Keratinocyte (primary cell): ENCODE data around the gene HLA-DMA. TPM values are rescaled to one million over a fixed set of nuclear protein-coding genes. Genes with fewer than 3 reads are reported as not detected.
A peak's percentile ranks its signal among the peaks of the same experiment; 100 is the strongest.

Experiments used
- DNase-seq: peaks from one replicate; pipeline ENCODE4 v3.0.0-alpha.2; 2011; ENCODE audit warnings: low read depth, missing footprints, low spot score
- FAIRE-seq: peaks from 2 replicates; lab custom pipeline; 2011; peaks lifted over from hg19 to GRCh38; lab: Jason Lieb, UNC
- H2AFZ ChIP-seq: 2 replicates; pipeline ENCODE4 v1.6.0; 2012; ENCODE audit warnings: low read length, control low read depth, inconsistent platforms; ENCODE audit not compliant: control insufficient read depth
- H3K27ac ChIP-seq: 2 replicates; pipeline ENCODE4 v1.5.1; 2011; ENCODE audit warnings: low read length; ENCODE audit not compliant: control insufficient read depth, insufficient read depth
- H3K27me3 ChIP-seq: 3 replicates; pipeline ENCODE4 v1.6.0; 2011; ENCODE audit warnings: low read length; ENCODE audit not compliant: control insufficient read depth, insufficient read depth; ENCODE audit errors: extremely low read depth
- H3K36me3 ChIP-seq, 2 experiments: 2 replicates in 1 of 2; 3 replicates in 1 of 2; pipeline ENCODE4 v1.5.1; 2011; ENCODE audit warnings: low read length in 2 of 2, mild to moderate bottlenecking in 1 of 2; ENCODE audit not compliant: control insufficient read depth in 2 of 2, insufficient read depth in 2 of 2; ENCODE audit errors: extremely low read depth in 1 of 2
- H3K4me1 ChIP-seq: 3 replicates; pipeline ENCODE4 v1.5.1; 2011; ENCODE audit warnings: low read length; ENCODE audit not compliant: control insufficient read depth, insufficient read depth; ENCODE audit errors: extremely low read depth
- H3K4me2 ChIP-seq: 3 replicates; pipeline ENCODE4 v1.6.0; 2011; ENCODE audit warnings: low read depth, low read length; ENCODE audit not compliant: control insufficient read depth, insufficient read depth; ENCODE audit errors: extremely low read depth
- H3K4me3 ChIP-seq, 3 experiments: fragments of 200-600 bp in 1 of 3; sonication (generic) in 1 of 3; 2 replicates in 2 of 3; 3 replicates in 1 of 3; pipeline ENCODE4 v1.5.1; 2011 to 2016; ENCODE audit warnings: low read length in 3 of 3, mild to moderate bottlenecking in 3 of 3, control low read depth in 2 of 3, inconsistent platforms in 1 of 3, low read depth in 1 of 3, mixed read lengths in 1 of 3, mixed run types in 1 of 3, moderate library complexity in 1 of 3; ENCODE audit not compliant: control insufficient read depth in 2 of 3, insufficient read depth in 2 of 3; ENCODE audit errors: extremely low read depth in 1 of 3
- H3K79me2 ChIP-seq: 2 replicates; pipeline ENCODE4 v1.6.0; 2012; ENCODE audit warnings: low read length; ENCODE audit not compliant: control insufficient read depth, insufficient read depth
- H3K9ac ChIP-seq: 3 replicates; pipeline ENCODE4 v1.6.0; 2011; ENCODE audit warnings: low read length; ENCODE audit not compliant: control insufficient read depth, insufficient read depth; ENCODE audit errors: extremely low read depth
- H3K9me1 ChIP-seq: 3 replicates; pipeline ENCODE4 v1.6.0; 2011; ENCODE audit warnings: low read length; ENCODE audit not compliant: control insufficient read depth, insufficient read depth; ENCODE audit errors: extremely low read depth
- H3K9me3 ChIP-seq: 2 replicates; pipeline ENCODE4 v1.5.1; 2012; ENCODE audit warnings: low read depth, low read length; ENCODE audit not compliant: control insufficient read depth
- H4K20me1 ChIP-seq: 3 replicates; pipeline ENCODE4 v1.6.0; 2011; ENCODE audit warnings: low read length; ENCODE audit not compliant: control insufficient read depth, insufficient read depth; ENCODE audit errors: extremely low read depth
- EZH2 ChIP-seq: IDR thresholded peaks from one replicate; pipeline ENCODE4 v1.6.1; 2012; ENCODE audit warnings: inconsistent platforms, mild to moderate bottlenecking, low read length, moderate library complexity
- dilution Hi-C: fragments of 300-500 bp; cut with MboI; formaldehyde crosslinking; loops from one replicate; pipeline ENCODE4 v1.7.0; 2020; ENCODE audit warnings: low sequenced_read_pairs; ENCODE audit not compliant: extremely low pct_ligation_motif_present
- polyA plus RNA-seq, 5 experiments: library from polyadenylated mRNA; depleted of rRNA in 3 of 5; stranded (reverse) in 3 of 5; stranded (forward) in 1 of 5; unstranded in 1 of 5; fragments of >200 nt; gene quantifications; 1 replicate in 1 of 5; 2 replicates in 3 of 5; 3 replicates in 1 of 5; pipeline versions ENCODE4 v1.2.1 to v1.2.3, GENCODE V29; 2011 to 2012; ENCODE audit warnings: missing spikeins in 2 of 5, low read depth in 1 of 5, low replicate concordance in 1 of 5
- TF ChIP-seq, protein P1 (sequence below), 3 experiments: IDR thresholded peaks in 1 of 3; conservative IDR thresholded peaks in 1 of 3; optimal IDR thresholded peaks in 1 of 3; 2 replicates in 2 of 3; 3 replicates in 1 of 3; pipeline versions ENCODE3 to v1.5.1; 2011; ENCODE audit warnings: low read length in 3 of 3, mild to moderate bottlenecking in 3 of 3, moderate library complexity in 2 of 3, control low read depth in 1 of 3, inconsistent platforms in 1 of 3; ENCODE audit not compliant: insufficient read depth in 2 of 3; ENCODE audit errors: extremely low read depth in 1 of 3

Gene HLA-DMA
- polyA plus RNA-seq, 1 donor (not counting 4 experiments of a cell fraction or from before 2014, with no cell fraction given), result 2.6 TPM

GRCh38 chr6:32971581-32972352 lies 18.9 kb upstream of the HLA-DMA start:
- no peak overlapping the region for H2AFZ ChIP-seq
- peak overlapping the region; percentile 98 for H3K4me2 ChIP-seq
- H3K9me3 ChIP-seq, result no peaks in the 10 kb centered on the region
- peaks cover 44% of the 10 kb centered on the region for H4K20me1 ChIP-seq
- dilution Hi-C loops, result no loop called here
- DNase-seq (no peak), FAIRE-seq (peak; percentile 60)
- peaks cover 58% of the 10 kb centered on the region for H3K79me2 ChIP-seq
- H3K9ac ChIP-seq, result peak overlapping the region; percentile 100
- peak overlapping the region; percentile 88 to 99 (median 90) for H3K4me3 ChIP-seq
- H3K9me1 ChIP-seq, result peaks cover 6% of the 10 kb centered on the region
- peaks cover 33 to 47% of the 10 kb centered on the region in 2 experiments for H3K36me3 ChIP-seq
- peak overlapping the region; percentile 100 for H3K27ac ChIP-seq
- TF ChIP-seq, protein P1, sequence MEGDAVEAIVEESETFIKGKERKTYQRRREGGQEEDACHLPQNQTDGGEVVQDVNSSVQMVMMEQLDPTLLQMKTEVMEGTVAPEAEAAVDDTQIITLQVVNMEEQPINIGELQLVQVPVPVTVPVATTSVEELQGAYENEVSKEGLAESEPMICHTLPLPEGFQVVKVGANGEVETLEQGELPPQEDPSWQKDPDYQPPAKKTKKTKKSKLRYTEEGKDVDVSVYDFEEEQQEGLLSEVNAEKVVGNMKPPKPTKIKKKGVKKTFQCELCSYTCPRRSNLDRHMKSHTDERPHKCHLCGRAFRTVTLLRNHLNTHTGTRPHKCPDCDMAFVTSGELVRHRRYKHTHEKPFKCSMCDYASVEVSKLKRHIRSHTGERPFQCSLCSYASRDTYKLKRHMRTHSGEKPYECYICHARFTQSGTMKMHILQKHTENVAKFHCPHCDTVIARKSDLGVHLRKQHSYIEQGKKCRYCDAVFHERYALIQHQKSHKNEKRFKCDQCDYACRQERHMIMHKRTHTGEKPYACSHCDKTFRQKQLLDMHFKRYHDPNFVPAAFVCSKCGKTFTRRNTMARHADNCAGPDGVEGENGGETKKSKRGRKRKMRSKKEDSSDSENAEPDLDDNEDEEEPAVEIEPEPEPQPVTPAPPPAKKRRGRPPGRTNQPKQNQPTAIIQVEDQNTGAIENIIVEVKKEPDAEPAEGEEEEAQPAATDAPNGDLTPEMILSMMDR (optimal IDR thresholded peaks at IDR 0.05 in 1 of 3, IDR thresholded peaks at IDR 0.05 in 1 of 3, conservative IDR thresholded peaks at IDR 0.05 in 1 of 3; ENCODE audit: extremely low read depth in 1 of 3, insufficient read depth in 2 of 3, low read length in 3 of 3), result no peak
- no peak for TF ChIP-seq EZH2
- peaks cover 29% of the 10 kb centered on the region for H3K4me1 ChIP-seq
- H3K27me3 ChIP-seq, result no peaks in the 10 kb centered on the region

DNA sequence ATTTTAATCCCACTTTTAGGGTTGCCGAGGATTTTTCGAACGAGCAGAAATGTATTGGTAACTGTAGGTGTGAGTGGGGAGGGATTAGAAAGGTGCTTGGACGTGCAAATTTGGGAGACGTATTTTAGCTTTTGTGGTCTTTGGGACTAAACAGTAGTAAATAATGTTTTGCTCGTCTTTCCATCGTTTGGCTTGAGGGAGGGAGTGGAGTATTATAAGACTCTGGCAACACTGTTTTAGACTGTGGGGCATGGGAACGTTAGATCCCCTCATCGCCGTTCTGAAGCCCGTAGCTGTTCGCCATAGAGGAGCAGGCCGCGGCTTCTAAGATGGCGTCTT lies 18.3 kb upstream of the HLA-DMA start:
- TF ChIP-seq EZH2, result no peak
- TF ChIP-seq, protein P1 (optimal IDR thresholded peaks at IDR 0.05 in 1 of 3, IDR thresholded peaks at IDR 0.05 in 1 of 3, conservative IDR thresholded peaks at IDR 0.05 in 1 of 3; ENCODE audit: extremely low read depth in 1 of 3, insufficient read depth in 2 of 3, low read length in 3 of 3), result no peak
- H3K27ac ChIP-seq, result peak overlapping the region; percentile 100
- H3K9me1 ChIP-seq, result peaks cover under 1% of the 10 kb centered on the region
- peaks cover 24% of the 10 kb centered on the region for H3K4me1 ChIP-seq
- dilution Hi-C loops, result no loop called here
- peaks cover 39% of the 10 kb centered on the region for H4K20me1 ChIP-seq
- H2AFZ ChIP-seq, result no peak overlapping the region
- H3K79me2 ChIP-seq, result peaks cover 52% of the 10 kb centered on the region
- no peak for FAIRE-seq
- peak overlapping the region; percentile 58 to 87 (median 79) for H3K4me3 ChIP-seq
- H3K27me3 ChIP-seq, result no peaks in the 10 kb centered on the region
- DNase-seq, result no peak
- peak overlapping the region; percentile 100 for H3K9ac ChIP-seq
- H3K9me3 ChIP-seq, result no peaks in the 10 kb centered on the region
- peak overlapping the region; percentile 73 for H3K4me2 ChIP-seq
- H3K36me3 ChIP-seq, result peaks cover 28 to 42% of the 10 kb centered on the region in 2 experiments
